Lower leg skin (tissue), 4 donors: ENCODE data around the gene NPDC1. TPM values are rescaled to one million over a fixed set of nuclear protein-coding genes. Genes with fewer than 3 reads are reported as not detected.

Experiments used
- DNase-seq, 2 donors: peaks; one replicate each; pipeline ENCODE4 v3.0.0-alpha.2; 2019; ENCODE audit warnings: low spot score in 2 of 2
- H3K4me3 ChIP-seq: fragments of 200-600 bp; sonication (generic); 2 replicates; pipeline ENCODE4 v1.5.1; 2017; ENCODE audit warnings: mild to moderate bottlenecking, low read depth; ENCODE audit not compliant: poor library complexity, severe bottlenecking
- POLR2A ChIP-seq, 2 donors: fragments of 450-650 bp; IDR thresholded peaks; one replicate each; pipeline ENCODE4 v1.6.1; 2016 to 2017; ENCODE audit warnings: antibody characterized with exemption in 2 of 2, mild to moderate bottlenecking in 1 of 2, moderate library complexity in 1 of 2
- WGBS, 2 donors: methylation state at CpG; one replicate each; pipeline ENCODE4 v1.1.5; 2018; 5-methylcytosine and 5-hydroxymethylcytosine counted together
- intact Hi-C: fragments of 100-400 bp; cut with DNase I; formaldehyde crosslinking; loops from one replicate; pipeline ENCODE4 v1.15.0; 2023; ENCODE audit warnings: low total_unique reads
- total RNA-seq, 4 donors: library from RNA; depleted of rRNA; stranded (reverse); fragments of >200 nt; gene quantifications; one replicate each; pipeline ENCODE4 v1.1.0, GENCODE V29; 2016
- TF ChIP-seq, protein P1 (sequence below), 3 donors: fragments of 450-650 bp; IDR thresholded peaks; one replicate each; pipeline ENCODE4 v1.5.1; 2016; ENCODE audit warnings: antibody characterized with exemption in 3 of 3, mild to moderate bottlenecking in 3 of 3, moderate library complexity in 2 of 3

Gene NPDC1
- total RNA-seq, 4 donors from 2014 or later: 29.1 to 63.9 (median 56.1) TPM

DNA sequence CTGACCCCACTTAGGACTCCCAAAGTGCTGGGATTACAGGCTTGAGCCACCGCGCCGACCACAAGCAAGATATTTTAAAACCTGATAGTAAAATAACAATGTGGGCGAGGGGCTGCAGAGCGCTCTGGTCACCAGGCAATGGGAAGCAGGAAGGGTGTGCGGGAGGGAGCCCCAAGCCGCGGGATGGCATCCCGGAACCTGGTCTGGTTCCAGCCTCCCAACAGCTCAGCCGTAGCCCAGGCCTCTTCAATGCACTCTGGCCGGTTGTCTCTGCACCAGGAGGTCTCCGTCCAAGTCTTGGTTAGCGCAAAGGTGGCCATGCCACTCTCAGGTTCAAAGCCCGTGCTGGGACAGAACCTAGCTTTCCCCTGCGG, 30.6 kb upstream of the NPDC1 start:
- WGBS, 2 donors: 73 to 80% methylated on average over 15 of the region's 15 CpGs
- intact Hi-C loops: no loop called here
- no peak overlapping the region for H3K4me3 ChIP-seq
- no peak for DNase-seq
- TF ChIP-seq POLR2A (IDR thresholded peaks at IDR 0.05): no peak
- TF ChIP-seq, protein P1, sequence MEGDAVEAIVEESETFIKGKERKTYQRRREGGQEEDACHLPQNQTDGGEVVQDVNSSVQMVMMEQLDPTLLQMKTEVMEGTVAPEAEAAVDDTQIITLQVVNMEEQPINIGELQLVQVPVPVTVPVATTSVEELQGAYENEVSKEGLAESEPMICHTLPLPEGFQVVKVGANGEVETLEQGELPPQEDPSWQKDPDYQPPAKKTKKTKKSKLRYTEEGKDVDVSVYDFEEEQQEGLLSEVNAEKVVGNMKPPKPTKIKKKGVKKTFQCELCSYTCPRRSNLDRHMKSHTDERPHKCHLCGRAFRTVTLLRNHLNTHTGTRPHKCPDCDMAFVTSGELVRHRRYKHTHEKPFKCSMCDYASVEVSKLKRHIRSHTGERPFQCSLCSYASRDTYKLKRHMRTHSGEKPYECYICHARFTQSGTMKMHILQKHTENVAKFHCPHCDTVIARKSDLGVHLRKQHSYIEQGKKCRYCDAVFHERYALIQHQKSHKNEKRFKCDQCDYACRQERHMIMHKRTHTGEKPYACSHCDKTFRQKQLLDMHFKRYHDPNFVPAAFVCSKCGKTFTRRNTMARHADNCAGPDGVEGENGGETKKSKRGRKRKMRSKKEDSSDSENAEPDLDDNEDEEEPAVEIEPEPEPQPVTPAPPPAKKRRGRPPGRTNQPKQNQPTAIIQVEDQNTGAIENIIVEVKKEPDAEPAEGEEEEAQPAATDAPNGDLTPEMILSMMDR (IDR thresholded peaks at IDR 0.05): no peak

DNA sequence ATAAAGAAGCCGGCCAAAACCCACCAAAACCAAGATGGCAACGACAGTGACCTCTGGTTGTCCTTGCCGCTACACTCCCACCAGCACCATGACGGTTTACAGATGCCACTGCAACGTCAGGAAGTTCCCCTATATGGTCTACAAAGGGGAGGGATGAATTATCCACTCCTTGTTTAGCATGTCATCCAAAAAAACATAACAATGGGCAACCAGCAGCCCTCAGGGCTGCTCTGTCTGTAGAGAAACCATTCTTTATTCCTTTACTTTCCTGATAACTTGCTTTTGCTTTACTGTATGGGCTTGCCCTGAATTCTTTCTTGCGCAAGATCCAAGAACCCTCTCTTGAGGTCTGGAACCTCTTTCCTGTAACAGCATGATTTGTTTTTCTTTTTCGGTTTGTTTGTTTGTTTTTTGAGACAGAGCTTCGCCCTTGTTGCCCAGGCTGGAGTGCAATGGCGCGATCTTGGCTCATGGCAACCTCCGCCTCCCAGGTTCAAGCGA, 29.3 kb upstream of the NPDC1 start:
- no peak overlapping the region for H3K4me3 ChIP-seq
- intact Hi-C loops: no loop called here
- WGBS, 2 donors: 75 to 77% methylated on average over 12 of the region's 12 CpGs
- TF ChIP-seq POLR2A (IDR thresholded peaks at IDR 0.05): no peak
- TF ChIP-seq, protein P1 (IDR thresholded peaks at IDR 0.05): no peak
- no peak for DNase-seq

DNA sequence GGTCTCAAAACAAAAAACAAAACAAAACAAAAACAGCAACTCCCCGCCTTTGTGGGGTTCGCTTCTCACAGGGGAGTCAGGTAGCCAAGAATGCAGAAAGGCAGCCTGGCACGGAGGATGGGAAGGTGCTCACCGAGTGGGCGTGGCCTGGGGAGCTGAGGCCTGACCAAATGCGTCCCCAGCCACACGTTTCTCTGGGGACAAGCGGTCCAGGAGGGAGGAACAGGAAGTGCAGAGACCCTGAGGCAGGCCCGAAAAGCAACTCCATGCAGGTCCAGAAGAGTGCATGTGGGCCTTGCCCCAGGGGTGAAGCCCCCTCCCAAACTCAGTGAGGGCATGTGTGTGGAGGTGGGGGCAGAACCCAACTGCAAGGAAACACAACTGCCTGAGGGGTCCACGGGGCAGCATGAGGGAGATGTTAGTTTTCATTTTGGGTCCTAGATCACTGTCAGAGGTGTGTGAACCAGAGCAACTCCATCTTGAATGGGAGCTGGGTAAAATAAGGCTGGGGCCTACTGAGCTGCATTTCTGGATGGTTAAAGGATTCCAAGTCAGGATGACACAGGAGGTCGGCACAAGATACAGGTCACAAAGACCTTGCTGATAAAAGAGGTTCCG, 28.8 kb upstream of the NPDC1 start:
- no peak overlapping the region for H3K4me3 ChIP-seq
- intact Hi-C loops: no loop called here
- 71 to 80% methylated on average over 12 of the region's 12 CpGs for WGBS, 2 donors
- TF ChIP-seq, protein P1 (IDR thresholded peaks at IDR 0.05): no peak
- no peak for TF ChIP-seq POLR2A (IDR thresholded peaks at IDR 0.05)
- no peak for DNase-seq

DNA sequence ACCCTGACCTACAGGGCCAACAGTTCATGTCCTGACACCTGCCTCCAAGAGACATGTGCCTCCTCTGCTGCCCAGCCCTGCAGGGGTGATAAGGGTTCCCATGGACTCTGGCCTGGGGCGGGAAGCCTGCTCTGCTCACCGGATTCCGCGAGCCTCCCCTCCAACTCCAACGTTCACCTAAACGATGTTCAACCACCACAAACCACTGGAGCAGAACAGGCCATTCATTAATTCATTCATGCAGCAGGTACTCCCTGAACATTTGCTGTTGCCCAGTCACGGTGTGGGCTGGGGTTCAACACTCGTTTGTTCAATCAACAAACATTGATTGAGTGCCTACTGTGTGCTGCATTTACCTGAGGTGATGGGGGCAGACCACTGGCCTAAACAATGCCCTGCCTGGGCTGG, 28.0 kb upstream of the NPDC1 start:
- TF ChIP-seq, protein P1 (IDR thresholded peaks at IDR 0.05): no peak
- TF ChIP-seq POLR2A (IDR thresholded peaks at IDR 0.05): no peak
- intact Hi-C loops: no loop called here
- DNase-seq: no peak
- H3K4me3 ChIP-seq: no peak overlapping the region
- 92 to 93% methylated on average over 8 of the region's 8 CpGs for WGBS, 2 donors

DNA sequence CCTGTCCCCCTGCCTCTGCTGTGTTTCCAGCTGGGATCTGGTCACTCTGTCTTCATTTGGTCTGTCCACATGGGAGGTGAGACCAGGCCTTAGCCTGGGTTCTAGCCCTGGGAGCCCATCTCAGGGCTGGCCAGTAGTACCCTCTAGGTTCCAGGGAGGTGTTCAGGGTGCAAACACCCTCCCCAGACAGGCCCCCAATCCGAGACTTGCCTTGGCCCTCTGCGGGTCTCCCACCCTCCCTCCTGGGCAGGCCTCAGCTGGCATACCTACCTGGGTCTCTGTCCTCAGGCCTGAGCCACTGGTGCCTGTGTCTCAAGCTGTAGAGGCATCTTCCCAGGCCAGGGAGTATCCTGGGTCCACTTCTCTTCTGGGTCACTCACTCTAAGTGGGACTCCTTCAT, 25.3 kb upstream of the NPDC1 start:
- no peak for DNase-seq
- no peak for TF ChIP-seq POLR2A (IDR thresholded peaks at IDR 0.05)
- TF ChIP-seq, protein P1 (IDR thresholded peaks at IDR 0.05): no peak
- intact Hi-C loops: no loop called here
- no peak overlapping the region for H3K4me3 ChIP-seq
- WGBS, 2 donors: 64 to 86% methylated on average over 2 of the region's 2 CpGs

DNA sequence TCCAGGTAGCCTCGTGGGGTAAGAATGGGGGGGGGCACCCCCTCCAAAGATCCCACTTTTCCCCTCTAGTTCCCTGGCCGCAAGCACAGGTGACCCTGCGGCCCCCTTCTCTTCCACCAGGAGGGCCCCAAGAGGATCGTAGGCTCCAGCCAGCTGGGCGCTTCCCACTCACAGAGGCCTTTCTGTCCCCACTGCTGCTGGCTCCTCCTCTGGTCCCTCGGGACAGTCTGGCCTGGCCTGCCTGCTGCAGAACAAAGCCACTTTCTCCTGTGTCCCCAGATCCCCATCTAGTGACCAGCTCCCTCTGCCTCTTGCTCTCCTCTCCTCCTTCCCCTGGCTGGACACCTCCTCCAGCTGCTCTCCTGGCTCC, 24.9 kb upstream of the NPDC1 start:
- WGBS, 2 donors: 27 to 32% methylated on average over 6 of the region's 6 CpGs
- no peak for TF ChIP-seq POLR2A (IDR thresholded peaks at IDR 0.05)
- TF ChIP-seq, protein P1 (IDR thresholded peaks at IDR 0.05): no peak
- DNase-seq: no peak
- intact Hi-C loops: no loop called here
- H3K4me3 ChIP-seq: no peak overlapping the region
